GM21447 (cell line): ENCODE results near the gene CHKA.
A peak's percentile ranks its signal among the peaks of the same experiment; 100 is the strongest.
"Not testable (repeated sequence)": the region's sequence is repeated elsewhere in the genome, so short reads cannot be mapped to it uniquely, and the experiment has no call there.

ENCODE experiments used
- ATAC-seq: cut with Tn5 transposase; IDR thresholded peaks from one replicate; pipeline ENCODE4 v1.9.1; 2021; ENCODE audit not compliant: unreplicated experiment

The CHKA gene

DNA sequence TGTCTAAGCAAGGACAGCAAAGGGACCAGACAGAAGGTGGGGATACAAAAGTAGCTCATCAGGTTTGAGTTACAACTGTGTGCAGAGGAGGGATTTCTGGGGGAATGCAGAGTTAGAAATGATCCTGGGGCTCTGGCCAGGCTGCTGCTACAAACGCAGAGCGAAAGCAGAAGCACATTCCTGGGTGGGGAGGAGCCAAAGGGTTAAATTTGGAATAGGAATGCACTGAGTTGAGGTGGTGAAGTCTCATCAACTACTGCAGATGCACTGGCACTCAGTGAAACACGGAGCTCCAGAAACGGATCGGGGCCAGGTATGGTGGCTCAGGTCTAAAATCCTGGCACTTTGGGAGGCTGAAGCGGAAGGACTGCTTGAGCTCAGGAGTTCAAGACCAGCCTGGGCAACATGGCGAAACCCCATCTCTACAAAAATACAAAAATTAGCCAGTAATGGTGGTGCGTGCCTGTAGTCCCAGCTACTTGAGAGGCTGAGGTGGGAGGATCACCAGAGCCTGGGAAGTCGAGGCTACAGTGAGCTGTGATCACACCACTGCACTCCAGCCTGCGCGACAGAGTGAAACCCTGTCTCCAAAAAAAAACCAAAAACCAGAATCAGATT is 3.2 kb downstream of the CHKA start:
- no peak for ATAC-seq

DNA sequence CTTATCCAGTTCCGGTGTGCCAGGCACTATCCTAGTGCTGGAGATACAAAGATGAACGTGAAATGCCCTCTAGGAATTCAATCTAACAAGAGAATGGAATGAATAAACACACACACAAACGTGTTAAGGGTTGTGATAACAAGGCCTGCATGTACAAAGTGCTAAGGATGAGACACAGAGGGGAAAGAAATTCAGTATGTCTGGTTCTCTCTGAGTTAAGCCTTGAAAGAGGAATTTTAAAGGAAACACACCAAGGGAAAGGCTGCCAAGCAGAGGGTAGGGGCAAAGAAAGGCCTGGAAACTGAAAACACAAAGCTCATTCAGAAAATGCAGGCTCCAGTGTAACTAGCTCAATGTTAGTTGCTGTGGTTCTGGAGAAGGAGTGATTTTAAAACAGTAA is 4.2 kb downstream of the CHKA start:
- ATAC-seq = no peak

DNA sequence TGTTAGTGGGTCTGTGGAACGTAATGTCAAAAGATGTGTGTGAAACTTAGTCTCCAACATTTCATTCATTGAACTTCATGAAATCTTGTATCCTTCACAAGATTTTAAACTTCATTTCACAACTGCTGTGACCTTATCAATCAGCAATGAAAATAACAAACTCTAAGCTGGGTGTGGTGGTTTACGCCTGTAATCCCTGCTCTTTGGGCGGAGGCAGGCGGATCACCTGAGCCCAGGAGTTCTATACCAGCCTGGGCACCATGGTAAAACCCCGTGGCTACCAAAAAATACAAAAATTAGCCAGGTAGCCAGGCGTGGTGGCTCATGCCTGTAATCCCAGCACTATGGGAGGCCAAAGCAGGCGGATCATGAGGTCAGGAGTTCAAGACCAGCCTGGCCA is 5.1 kb downstream of the CHKA start:
- no peak for ATAC-seq

DNA sequence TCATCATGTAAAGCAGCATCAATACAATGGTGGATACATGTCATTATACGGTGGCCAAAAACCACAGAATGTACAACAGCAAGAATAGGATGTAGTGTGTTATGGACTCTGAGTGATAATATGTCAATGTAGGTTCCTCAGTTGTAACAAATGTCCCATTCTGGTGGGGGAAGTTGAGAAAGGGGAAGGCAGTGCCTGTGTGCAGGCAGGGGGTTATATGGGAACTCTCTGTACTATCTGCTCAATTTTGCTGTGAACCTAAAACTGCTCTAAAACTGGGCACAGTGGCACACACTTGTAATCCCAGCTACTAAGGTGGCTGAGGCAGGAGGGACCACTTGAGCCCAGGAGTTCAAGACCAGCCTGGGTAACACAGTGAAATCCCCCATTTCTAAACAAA is 5.9 kb downstream of the CHKA start:
- no peak for ATAC-seq

DNA sequence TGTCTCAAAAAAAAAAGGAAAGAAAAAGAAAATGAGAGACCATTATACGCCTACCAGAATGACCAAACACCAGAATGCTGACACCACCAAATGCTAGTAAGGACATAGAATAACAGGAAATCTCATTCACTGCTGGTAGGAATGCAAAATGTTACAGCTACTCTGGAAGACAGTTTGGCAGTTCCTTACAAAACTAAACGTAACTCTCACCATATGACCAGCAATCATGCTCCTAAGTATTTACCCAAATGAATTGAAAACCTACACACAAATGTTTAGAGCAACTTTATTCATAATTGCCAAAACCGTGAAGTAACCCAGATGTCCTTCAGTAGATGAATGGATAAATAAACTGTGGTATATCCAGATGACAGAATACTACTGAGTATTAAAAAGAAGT is 7.2 kb downstream of the CHKA start:
- ATAC-seq = no peak

DNA sequence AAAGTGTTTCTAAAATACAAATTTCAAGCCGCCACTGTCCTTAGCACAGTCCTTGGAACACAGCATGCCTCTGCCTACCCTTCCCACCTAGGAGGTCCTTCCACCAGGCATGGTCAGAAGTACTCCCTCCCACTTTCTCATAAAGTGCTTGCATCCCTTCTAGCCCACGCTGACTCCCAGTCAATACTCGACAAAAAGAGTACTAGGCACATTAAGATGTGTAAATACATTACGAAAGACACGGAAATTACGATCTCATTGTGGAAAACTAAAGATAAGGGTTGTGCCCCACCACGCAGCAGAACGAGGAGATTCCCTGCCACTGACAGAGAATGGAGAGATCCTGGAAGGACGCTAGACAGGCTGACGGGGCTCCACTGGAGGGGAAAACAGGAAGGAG is 13.5 kb downstream of the CHKA start:
- no peak for ATAC-seq

DNA sequence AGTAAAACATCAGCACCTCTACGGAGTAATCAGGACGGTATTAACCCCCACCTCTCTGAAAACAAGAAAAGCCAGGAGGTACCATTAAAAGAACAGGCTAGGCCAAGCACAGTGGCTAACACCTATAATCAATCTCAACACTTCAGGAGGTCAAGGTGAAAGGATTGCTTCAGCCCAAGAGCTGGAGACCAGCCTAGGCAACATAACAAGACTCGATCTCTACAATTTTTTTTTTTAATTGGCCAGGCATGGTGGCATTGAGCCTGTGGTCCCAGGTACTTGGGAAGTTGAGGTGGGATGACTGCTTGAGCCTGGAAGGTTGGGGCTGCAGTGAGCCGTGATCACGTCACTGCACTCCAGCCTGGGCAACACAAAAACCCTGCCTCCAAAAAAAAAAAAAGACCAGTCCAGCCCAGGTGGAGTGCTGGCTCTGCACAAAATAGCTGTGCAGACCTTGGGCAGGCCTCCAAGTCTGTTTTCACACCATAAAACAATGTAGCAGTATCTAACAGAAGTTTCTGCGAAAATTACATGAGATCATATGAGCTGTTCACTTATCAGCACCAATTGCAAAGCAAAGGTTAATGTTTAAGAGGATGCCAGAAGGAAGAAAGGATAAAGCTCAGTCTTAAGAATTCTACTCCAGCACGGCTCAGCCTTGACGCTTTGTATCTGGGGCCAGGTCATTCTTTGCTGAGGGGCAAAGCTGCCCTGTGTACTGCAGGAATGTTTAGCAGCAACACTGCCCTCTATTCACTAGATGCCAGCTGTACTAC is 14.8 kb downstream of the CHKA start:
- no peak for ATAC-seq

DNA sequence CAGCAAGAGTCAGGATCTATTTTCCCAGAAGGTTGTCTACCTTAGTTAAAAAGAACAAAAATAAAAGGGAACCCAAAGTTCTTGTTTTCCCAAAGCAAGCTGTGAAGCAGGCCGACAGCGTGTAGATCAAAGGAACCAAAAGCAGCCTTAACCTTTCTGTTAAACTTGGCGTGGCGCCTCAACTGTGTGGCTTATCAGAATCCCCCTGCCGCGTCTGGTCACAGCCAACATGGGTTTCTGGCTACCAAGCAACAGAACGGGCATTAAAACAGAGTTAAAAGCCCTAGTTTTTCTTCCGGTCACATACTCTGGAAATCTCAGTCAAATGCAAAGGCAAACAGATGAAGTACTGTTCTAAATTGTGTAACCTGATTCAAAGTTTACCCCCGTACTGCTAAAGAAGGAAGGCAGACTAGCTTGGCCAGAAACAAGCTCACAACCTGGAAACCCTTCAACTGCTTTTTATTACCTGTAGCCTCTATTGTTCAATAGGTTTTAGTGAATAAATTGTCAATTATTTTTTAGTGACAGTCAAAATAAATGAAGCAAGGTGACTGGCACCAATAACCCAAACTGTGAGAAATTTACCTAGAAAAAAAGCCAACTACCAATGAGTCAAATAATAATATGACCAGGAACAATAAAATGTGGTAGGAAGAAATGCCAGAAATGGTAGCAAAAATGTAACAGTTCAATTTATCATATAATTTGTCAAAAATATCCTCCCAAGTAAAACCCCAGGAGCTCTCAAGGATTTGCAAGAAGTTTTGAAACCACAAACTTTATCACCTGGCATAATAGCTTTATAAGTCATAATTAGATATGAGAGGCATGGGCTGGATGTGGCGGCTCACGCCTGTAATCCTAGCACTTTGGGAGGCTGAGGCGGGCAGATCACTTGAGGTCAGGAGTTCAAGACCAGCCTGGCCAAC is 21.4 kb downstream of the CHKA start:
- no peak for ATAC-seq

DNA sequence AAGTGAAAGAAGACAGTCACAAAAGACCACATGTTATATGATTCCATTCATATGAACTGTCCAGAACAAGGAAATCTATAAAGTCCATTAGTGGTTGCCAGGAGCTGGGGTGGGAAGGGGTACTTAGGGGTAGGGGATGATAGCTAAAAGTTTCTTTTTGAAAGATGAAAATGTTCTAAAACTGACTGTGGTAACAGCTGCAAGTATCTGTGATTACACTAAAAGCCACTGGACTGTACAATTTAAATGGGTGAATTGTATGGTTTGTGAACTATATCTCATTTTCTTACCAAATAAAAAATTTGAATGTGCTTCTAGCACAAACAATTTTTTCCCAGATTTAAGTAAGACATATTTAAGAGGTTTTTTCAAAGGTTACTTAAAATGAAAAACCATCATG is 22.1 kb downstream of the CHKA start:
- ATAC-seq = no peak

DNA sequence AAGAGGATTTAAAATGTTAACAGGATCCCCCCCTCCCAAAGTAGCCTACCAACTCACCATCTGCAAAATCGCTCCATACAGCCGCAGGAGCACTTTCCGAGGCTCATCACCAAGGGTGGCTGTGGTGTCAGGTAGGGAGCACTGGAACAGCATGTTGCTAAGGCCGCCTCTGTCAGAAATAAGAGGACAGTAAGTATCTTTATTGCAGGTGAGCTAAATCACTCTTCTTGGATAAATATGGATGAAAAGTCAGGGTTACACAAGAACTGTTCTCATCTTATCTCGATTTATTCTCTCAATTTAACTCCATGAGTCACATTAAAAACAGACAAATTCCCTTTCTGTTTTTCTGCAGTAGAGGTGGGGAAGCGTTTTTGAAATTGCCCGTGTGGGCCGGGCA is 24.2 kb downstream of the CHKA start:
- ATAC-seq = no peak

DNA sequence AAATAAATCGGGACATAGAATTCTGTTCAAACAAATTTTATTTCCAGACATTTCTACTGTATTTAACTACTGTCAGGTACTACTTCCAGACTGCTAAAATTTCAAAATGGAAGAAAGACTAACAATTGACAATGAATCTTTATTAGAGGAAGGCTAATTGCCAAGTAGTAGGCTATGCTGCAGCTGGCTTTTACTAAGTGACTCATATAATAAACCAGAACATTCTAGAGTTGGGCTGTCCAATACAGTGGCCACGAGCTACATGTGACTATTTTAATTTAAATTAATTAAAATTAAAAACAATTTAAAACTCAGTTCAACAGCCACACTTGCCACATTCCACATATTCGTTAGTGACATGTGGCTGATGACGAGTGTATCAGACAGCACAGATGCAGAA is 27.6 kb downstream of the CHKA start:
- no peak for ATAC-seq

DNA sequence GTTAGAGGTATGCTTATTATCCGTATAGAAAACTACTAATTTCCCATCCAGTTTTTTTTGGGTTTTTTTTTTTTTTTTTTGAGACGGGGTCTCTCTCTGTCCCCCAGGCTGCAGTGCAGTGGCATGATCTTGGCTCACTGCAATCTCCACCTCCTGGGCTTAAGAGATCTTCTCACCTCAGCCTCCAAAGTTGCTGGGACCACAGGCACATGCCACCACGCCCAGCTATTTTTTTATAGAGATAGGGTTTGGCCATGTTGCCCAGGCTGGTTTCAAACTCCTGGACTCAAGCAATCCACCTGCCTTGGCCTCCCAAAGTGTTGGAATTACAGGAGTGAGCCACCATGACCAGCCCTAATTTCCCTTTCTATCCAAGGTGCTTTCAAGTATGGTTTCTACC is 28.2 kb downstream of the CHKA start:
- ATAC-seq = not testable (repeated sequence)

DNA sequence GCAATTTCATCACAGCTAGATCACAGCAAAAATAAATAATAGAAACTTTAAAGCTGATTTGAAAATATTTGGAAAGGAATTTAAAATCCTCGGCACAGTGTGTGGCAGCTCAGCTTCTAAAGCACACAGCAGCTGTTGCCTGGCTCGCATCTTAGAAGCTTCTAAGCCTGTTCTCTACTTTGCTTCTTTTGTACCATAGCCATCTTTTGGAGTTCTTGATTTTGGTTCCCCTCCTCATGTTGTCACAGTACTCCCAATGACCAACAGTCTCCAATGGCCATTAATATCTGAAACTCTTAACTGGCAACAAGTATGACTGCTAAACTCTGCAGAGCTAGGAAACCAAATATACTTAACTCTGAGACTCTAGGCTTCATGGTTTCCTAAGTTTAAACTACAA is 28.8 kb downstream of the CHKA start:
- ATAC-seq = no peak

DNA sequence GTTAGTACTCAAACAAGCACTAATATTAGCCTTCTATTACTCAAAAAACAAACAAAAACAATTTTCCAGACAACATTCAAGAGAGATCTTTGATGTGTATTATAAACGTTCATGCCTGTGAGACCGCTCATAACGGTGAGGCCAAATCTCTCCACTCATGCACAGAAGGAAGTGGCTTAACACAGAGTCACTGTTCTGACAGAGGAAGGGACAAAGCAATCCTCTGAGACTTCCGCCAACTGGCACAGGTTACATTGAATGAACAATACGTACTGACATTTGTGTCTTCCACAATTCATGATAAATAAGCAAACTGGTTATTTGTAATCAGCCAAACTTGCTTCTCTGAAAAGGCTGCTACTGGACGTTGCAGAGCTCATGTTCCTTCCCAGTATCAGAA is 30.5 kb downstream of the CHKA start:
- no peak for ATAC-seq

DNA sequence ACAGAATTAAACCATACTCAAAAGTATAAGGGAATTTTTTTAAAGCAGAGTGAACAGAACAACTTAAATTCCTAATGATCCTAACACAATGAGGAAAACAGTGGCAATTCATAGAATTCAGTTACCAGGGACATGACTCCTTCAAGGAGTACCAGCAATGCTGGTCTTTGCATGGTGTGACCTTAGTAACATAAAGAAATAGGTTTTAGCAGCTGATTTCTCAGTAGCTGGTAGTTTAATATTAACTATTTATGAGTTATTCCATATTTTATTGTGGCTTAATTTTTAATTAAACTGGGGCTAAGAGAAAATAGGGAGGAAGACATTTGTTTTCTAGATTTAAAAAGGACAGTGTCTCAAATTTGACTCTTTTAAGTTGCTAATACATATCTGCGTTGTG is 30.9 kb downstream of the CHKA start:
- no peak for ATAC-seq

DNA sequence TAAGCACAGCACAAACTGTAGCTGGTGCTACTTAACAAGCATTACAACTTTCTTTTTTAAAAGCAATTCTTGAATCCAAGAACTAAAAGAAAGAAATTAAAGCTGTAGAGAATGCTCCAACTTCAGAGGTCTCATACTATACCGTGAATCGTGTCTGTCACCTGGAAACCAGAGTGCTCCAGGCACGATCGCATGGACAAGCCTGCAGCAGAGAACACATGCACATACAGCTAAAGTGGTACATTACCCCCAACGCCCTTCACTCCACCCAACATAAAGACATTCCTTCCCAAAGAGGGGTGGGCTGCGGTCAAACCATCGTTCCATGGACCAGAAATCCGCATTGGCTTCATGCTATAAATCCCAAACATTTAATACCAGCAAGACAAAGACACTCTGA is 31.5 kb downstream of the CHKA start:
- no peak for ATAC-seq

DNA sequence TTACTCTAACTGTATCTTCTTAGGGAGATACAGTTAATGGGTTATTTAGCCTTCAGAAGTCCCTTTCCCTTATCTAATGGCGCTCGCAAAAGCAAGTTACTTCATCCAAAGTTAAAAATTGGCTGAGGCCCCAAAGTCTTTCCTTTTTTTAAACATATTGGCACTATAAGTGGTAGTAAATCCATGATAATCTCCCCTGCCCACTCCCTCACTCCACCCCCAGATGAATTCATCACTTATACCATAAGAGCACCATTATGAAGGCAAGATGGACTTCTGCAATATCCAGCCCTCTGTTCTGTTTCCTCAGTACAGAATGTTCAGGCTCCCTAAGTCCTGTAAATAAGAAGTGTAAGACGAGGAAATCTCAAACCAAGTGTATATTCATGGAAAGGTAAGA is 37.7 kb downstream of the CHKA start:
- ATAC-seq = no peak

DNA sequence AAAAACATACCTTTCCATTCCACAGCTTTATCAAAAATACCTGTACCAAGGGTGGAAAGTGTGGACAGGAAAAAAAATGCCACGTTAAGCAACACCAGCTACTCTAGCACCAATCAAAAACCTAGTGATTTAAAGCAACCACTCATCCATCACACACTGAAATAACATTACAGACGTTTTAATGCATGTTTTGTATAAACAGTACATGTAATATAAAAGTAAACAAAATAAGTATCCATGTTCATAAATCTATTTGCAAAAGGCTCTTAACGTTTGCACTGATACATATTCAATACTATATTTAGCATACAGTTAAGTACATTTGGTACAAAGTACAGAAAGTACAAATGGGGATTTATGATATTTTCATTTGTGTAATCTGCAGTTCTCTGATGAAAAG is 38.7 kb downstream of the CHKA start:
- no peak for ATAC-seq

DNA sequence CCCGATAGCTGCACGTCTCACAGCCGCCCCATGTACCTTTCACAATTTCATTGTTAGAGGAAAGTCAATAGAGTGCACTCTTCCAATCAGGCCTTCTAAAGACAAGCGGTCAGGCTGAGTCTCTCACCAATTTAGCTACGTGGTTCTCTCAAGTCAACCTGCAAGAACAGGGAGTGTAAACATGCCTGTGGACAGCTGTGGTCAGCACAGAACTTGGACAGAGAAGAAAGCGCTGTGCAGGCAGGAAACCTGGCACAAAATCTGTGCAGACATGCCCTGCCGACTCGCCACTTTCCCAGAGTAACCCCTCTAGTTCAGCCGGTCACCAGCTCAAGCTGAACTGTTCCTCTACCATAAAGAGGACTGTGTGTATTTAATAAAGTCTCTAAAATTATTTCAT is 39.5 kb downstream of the CHKA start:
- ATAC-seq = no peak

DNA sequence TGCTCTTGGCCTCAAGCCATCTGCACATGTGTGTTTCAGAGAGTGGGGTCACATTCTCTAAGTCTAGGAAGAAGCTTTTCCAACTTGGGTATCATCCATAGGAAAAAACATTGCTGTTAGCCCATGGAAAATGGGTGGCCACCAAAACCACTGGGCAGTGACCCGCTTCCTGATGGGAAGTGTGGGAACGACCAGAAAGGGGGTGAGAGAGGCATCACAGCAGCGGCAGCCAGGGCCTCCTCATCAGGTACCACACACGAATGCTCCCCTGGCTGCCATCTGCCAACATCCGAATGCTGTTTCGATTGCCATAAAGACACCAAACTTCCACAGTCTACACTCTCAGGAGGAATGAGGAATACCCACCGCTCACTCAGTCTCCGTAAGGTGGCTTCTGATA is 40.3 kb downstream of the CHKA start:
- ATAC-seq = no peak

DNA sequence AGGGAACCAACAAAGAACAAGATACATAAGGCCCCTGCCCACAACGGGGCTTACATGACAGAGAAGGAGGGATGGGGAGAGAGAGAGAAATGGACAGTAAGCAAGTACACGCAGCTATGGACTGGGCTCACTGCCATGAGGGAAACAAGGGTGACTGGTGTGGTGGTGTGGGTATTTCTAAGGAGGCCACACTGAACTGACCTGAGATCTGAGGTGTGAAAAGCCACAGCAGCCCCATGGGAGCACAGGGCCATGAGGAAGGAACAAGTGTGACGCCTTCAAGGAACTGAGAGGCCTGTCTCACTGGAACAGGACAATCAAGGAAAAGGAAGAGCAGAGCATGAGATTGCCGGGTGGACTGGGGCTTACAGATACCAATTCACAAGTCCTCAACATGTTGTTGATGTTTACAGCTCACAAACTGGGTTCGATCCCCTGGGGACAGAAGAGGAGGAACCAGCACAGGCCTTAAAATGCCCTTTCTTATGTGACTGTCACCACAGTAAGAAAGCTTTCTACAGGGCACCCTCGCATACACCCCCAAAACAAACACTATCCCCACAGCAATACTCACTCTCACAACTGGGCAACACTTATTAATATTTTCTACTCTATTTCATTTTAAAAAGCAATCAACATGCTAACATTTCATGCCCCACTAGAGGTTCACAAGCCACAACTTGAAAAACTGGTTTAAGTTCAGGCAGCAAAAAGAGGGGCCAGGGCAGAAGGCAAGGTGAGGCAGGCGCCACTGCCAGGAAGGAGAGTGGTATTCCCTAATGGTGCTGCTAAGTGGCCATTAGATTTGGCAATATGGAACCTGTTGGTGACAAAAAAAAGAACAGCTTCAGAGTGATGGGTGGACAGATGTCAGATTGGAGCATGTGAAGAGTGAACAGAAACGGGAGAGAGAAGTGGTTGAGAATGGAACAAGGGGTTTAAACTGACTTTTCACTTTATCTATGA is 43.3 kb downstream of the CHKA start:
- peak; percentile 69 for ATAC-seq
